Upper lobe of right lung (tissue), 1 donor: ENCODE results near the gene PDSS1. TPM values are rescaled to one million over a fixed set of nuclear protein-coding genes. Genes with fewer than 3 reads are reported as not detected.
"Not testable (repeated sequence)": the region's sequence is repeated elsewhere in the genome, so short reads cannot be mapped to it uniquely, and the experiment has no call there.

Source experiments
- ATAC-seq: fragments of 200-7000 bp; cut with Tn5 transposase; one replicate; pipeline ENCODE4 v1.9.1; 2020; ENCODE audit warnings: mild to moderate bottlenecking, moderate library complexity
- DNase-seq: peaks from one replicate; pipeline ENCODE4 v3.0.0-alpha.2; 2020
- H3K27ac ChIP-seq: fragments of 200-600 bp; one replicate; pipeline ENCODE4 v1.8.0; 2022
- H3K27me3 ChIP-seq: fragments of 200-600 bp; one replicate; pipeline ENCODE4 v1.8.0; 2022; ENCODE audit warnings: mild to moderate bottlenecking
- H3K36me3 ChIP-seq: fragments of 200-600 bp; one replicate; pipeline ENCODE4 v1.8.0; 2022
- H3K4me1 ChIP-seq: fragments of 200-600 bp; one replicate; pipeline ENCODE4 v1.8.0; 2022
- H3K4me3 ChIP-seq: fragments of 200-600 bp; one replicate; pipeline ENCODE4 v1.8.0; 2022; ENCODE audit warnings: mild to moderate bottlenecking
- H3K9me3 ChIP-seq: fragments of 200-600 bp; one replicate; pipeline ENCODE4 v1.8.0; 2022
- intact Hi-C: fragments of 100-400 bp; cut with DNase I; formaldehyde crosslinking; loops from one replicate; pipeline ENCODE4 v1.11.0; 2022
- total RNA-seq: library from RNA; stranded (reverse); fragmentation: NEBNext Ultra II Directional; extraction: Animal tissue kit (Norgen Biotek cat#: 25700); gene quantifications from one replicate; pipeline ENCODE4 v1.2.1, GENCODE V29; 2021
- TF ChIP-seq, protein P1 (sequence below): fragments of 200-600 bp; IDR thresholded peaks from one replicate; pipeline ENCODE4 v1.8.0; 2022; ENCODE audit warnings: antibody characterized with exemption
- donor health status: DM: no; HTN: yes; CAD: no; lungs with severe emphysema.

Gene PDSS1
- total RNA-seq, 1 donor from 2014 or later, result 6.2 TPM

DNA sequence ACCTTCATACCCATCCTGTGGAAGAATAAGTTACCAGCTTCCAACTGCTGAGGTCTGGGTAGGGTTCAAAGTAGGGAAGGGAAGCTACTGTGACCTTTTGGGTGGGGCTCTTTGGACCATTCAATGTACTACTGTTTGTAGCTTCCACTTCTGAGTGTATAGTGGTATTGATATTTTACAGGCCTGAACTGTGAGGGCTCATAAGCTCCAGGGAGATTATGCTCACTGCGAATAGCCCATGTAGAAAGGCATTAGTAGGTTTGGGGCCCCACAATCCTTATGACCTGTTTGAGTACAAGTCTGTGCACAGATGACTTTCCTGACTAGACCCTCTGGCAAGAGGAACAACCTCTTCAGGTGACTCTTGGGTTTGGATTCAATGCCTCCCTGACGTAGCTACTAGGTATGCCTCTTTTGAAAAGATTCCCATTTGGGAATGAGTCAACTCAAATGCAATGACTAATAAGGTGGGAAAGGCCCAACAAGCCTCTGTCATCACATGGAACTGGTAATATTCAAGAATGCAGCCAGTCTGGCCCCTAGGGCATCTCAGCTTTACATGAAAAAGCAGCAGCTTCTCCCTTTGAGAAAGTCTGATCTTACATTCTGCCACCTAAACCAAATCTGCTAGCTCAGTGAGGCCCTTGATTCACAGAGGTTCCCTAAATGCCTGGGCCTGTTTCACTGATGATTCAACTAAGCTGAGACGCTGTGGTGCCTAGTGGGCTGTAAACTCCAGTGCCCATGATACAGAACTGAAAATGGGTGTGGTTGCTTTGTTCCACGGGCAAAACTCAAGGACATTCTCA is 83.5 kb downstream of the PDSS1 start:
- H3K27ac ChIP-seq, result no peak overlapping the region
- TF ChIP-seq, protein P1, sequence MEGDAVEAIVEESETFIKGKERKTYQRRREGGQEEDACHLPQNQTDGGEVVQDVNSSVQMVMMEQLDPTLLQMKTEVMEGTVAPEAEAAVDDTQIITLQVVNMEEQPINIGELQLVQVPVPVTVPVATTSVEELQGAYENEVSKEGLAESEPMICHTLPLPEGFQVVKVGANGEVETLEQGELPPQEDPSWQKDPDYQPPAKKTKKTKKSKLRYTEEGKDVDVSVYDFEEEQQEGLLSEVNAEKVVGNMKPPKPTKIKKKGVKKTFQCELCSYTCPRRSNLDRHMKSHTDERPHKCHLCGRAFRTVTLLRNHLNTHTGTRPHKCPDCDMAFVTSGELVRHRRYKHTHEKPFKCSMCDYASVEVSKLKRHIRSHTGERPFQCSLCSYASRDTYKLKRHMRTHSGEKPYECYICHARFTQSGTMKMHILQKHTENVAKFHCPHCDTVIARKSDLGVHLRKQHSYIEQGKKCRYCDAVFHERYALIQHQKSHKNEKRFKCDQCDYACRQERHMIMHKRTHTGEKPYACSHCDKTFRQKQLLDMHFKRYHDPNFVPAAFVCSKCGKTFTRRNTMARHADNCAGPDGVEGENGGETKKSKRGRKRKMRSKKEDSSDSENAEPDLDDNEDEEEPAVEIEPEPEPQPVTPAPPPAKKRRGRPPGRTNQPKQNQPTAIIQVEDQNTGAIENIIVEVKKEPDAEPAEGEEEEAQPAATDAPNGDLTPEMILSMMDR, result no peak
- intact Hi-C loops, result no loop called here
- peaks cover 16% of the 10 kb centered on the region for H3K4me1 ChIP-seq
- H3K27me3 ChIP-seq, result no peaks in the 10 kb centered on the region
- H3K36me3 ChIP-seq, result no peaks in the 10 kb centered on the region
- no peaks in the 10 kb centered on the region for H3K9me3 ChIP-seq
- H3K4me3 ChIP-seq, result no peak overlapping the region
- ATAC-seq (peak; percentile 69), DNase-seq (no peak)

DNA sequence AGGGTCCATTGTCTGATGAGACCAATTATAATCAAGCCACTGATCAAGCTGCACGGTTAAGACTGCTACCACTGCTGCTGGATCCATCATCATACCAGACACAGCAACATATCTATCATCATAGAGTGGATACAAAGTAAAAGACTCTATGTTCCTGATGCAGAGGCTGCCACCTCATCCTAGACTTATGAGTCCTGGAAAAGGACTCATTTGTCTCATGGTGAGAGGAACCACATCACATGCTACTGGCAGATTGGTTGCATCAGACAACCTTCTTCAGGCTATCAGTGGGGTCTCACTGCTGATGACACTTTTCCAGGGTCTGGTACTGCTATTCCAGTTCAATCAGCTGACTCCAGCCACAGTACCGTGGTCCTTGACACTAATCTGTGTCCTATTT is 84.3 kb downstream of the PDSS1 start:
- ATAC-seq, result no peak
- Histone ChIP-seq H3K4me1 (peaks cover 16% of the 10 kb centered on the region), H3K27ac (no peak overlapping the region), H3K36me3 (no peaks in the 10 kb centered on the region), H3K9me3 (no peaks in the 10 kb centered on the region), H3K27me3 (no peaks in the 10 kb centered on the region), H3K4me3 (no peak overlapping the region)
- DNase-seq, result no peak
- TF ChIP-seq, protein P1, result no peak
- intact Hi-C loops, result no loop called here

- no peak for ATAC-seq
These were observed 89.9 kb downstream of the PDSS1 start for GRCh38 chr10:26787362-26787761.

GRCh38 chr10:26789779-26790178 is 92.3 kb downstream of the PDSS1 start:
- ATAC-seq, H3K4me3 ChIP-seq, H3K9me3 ChIP-seq, H3K36me3 ChIP-seq, DNase-seq, H3K27me3 ChIP-seq, intact Hi-C loops, H3K27ac ChIP-seq: not testable (repeated sequence)
- peaks cover 15% of the 10 kb centered on the region for H3K4me1 ChIP-seq

More at GRCh38 chr10:26787362-26787761, 89.9 kb downstream of the PDSS1 start:
- Histone ChIP-seq H3K27me3 (no peaks in the 10 kb centered on the region), H3K4me3 (no peak overlapping the region), H3K36me3 (no peaks in the 10 kb centered on the region), H3K27ac (no peak overlapping the region), H3K4me1 (peaks cover 3% of the 10 kb centered on the region), H3K9me3 (no peaks in the 10 kb centered on the region)
- DNase-seq, result no peak
- intact Hi-C loops, result no loop called here
- TF ChIP-seq, protein P1, result no peak

DNA sequence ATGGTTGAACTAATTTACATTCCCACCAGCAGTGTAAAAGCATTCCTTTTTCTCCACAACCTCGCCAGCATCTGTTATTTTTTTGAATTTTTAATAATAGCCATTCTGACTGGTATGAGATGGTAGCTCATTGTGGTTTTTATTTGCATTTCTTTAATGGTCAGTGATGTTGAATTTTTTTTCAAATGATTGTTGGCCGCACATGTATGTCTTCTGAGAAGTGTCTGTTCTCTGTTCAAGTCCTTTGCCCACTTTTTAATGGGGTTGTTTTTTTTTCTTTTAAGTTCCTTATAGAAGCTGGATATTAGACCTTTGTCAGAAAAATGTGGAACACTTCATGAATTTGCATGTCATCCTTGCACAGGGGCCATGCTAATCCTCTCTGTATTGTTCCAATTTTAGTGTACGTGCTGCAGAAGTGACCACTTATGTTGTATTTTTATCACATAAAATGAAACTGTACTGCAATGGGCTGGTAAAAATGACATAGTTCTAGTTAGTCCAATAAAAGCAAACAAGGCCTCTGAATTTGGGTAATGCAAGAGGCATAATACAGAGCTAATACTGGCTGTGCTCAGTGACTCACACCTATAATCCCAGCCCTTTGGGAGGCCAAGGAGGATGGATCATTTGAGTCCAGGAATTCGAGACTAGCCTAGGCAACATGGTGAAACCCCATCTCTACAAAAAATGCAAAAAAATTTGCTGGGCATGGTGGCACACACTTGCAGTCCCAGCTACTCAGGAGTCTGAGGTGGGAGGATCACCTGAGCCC is 92.9 kb downstream of the PDSS1 start:
- TF ChIP-seq, protein P1, result no peak
- intact Hi-C loops, result no loop called here

More for the DNA sequence above, 92.9 kb downstream of the PDSS1 start:
- ATAC-seq (no peak), DNase-seq (no peak)
- Histone ChIP-seq H3K27me3 (no peaks in the 10 kb centered on the region), H3K4me1 (peaks cover 15% of the 10 kb centered on the region), H3K36me3 (no peaks in the 10 kb centered on the region), H3K9me3 (peaks cover 6% of the 10 kb centered on the region), H3K4me3 (no peak overlapping the region), H3K27ac (no peak overlapping the region)
